ENCODE measurements around the gene C10orf53.

The C10orf53 gene

GRCh38 chr10:49738616-49739360 is 59.3 kb downstream of the C10orf53 start:
- DNase-seq: no peak

GRCh38 chr10:49739426-49739825 is 60.0 kb downstream of the C10orf53 start:
- no peak for DNase-seq

- no peak for DNase-seq
Observed at GRCh38 chr10:49740346-49741107, 61.1 kb downstream of the C10orf53 start.

GRCh38 chr10:49741108-49741995 is 61.9 kb downstream of the C10orf53 start:
- DNase-seq: no peak

- DNase-seq: no peak
Observed at GRCh38 chr10:49742683-49743463, 63.4 kb downstream of the C10orf53 start.

GRCh38 chr10:49743464-49744075 is 64.1 kb downstream of the C10orf53 start:
- no peak for DNase-seq

- no peak for DNase-seq
Observed at GRCh38 chr10:49744091-49744685, 64.7 kb downstream of the C10orf53 start.

GRCh38 chr10:49744924-49745605 is 65.6 kb downstream of the C10orf53 start:
- no peak for DNase-seq

GRCh38 chr10:49745756-49746155 is 66.3 kb downstream of the C10orf53 start:
- no peak for DNase-seq

- no peak for DNase-seq
Observed at GRCh38 chr10:49746626-49747302, 67.3 kb downstream of the C10orf53 start.
